Keratinocyte (primary cell): Measurements from ENCODE around the gene ACOXL. TPM values are rescaled to one million over a fixed set of nuclear protein-coding genes. Genes with fewer than 3 reads are reported as not detected.

ENCODE experiments used
- DNase-seq: peaks from one replicate; pipeline ENCODE4 v3.0.0-alpha.2; 2011; ENCODE audit warnings: low read depth, missing footprints, low spot score
- FAIRE-seq: peaks from 2 replicates; lab custom pipeline; 2011; peaks lifted over from hg19 to GRCh38; lab: Jason Lieb, UNC
- H2AFZ ChIP-seq: 2 replicates; pipeline ENCODE4 v1.6.0; 2012; ENCODE audit warnings: low read length, control low read depth, inconsistent platforms; ENCODE audit not compliant: control insufficient read depth
- H3K27ac ChIP-seq: 2 replicates; pipeline ENCODE4 v1.5.1; 2011; ENCODE audit warnings: low read length; ENCODE audit not compliant: control insufficient read depth, insufficient read depth
- H3K27me3 ChIP-seq: 3 replicates; pipeline ENCODE4 v1.6.0; 2011; ENCODE audit warnings: low read length; ENCODE audit not compliant: control insufficient read depth, insufficient read depth; ENCODE audit errors: extremely low read depth
- H3K36me3 ChIP-seq, 2 experiments: 2 replicates in 1 of 2; 3 replicates in 1 of 2; pipeline ENCODE4 v1.5.1; 2011; ENCODE audit warnings: low read length in 2 of 2, mild to moderate bottlenecking in 1 of 2; ENCODE audit not compliant: control insufficient read depth in 2 of 2, insufficient read depth in 2 of 2; ENCODE audit errors: extremely low read depth in 1 of 2
- H3K4me1 ChIP-seq: 3 replicates; pipeline ENCODE4 v1.5.1; 2011; ENCODE audit warnings: low read length; ENCODE audit not compliant: control insufficient read depth, insufficient read depth; ENCODE audit errors: extremely low read depth
- H3K4me2 ChIP-seq: 3 replicates; pipeline ENCODE4 v1.6.0; 2011; ENCODE audit warnings: low read depth, low read length; ENCODE audit not compliant: control insufficient read depth, insufficient read depth; ENCODE audit errors: extremely low read depth
- H3K4me3 ChIP-seq, 3 experiments: fragments of 200-600 bp in 1 of 3; sonication (generic) in 1 of 3; 2 replicates in 2 of 3; 3 replicates in 1 of 3; pipeline ENCODE4 v1.5.1; 2011 to 2016; ENCODE audit warnings: low read length in 3 of 3, mild to moderate bottlenecking in 3 of 3, control low read depth in 2 of 3, inconsistent platforms in 1 of 3, low read depth in 1 of 3, mixed read lengths in 1 of 3, mixed run types in 1 of 3, moderate library complexity in 1 of 3; ENCODE audit not compliant: control insufficient read depth in 2 of 3, insufficient read depth in 2 of 3; ENCODE audit errors: extremely low read depth in 1 of 3
- H3K79me2 ChIP-seq: 2 replicates; pipeline ENCODE4 v1.6.0; 2012; ENCODE audit warnings: low read length; ENCODE audit not compliant: control insufficient read depth, insufficient read depth
- H3K9ac ChIP-seq: 3 replicates; pipeline ENCODE4 v1.6.0; 2011; ENCODE audit warnings: low read length; ENCODE audit not compliant: control insufficient read depth, insufficient read depth; ENCODE audit errors: extremely low read depth
- H3K9me1 ChIP-seq: 3 replicates; pipeline ENCODE4 v1.6.0; 2011; ENCODE audit warnings: low read length; ENCODE audit not compliant: control insufficient read depth, insufficient read depth; ENCODE audit errors: extremely low read depth
- H3K9me3 ChIP-seq: 2 replicates; pipeline ENCODE4 v1.5.1; 2012; ENCODE audit warnings: low read depth, low read length; ENCODE audit not compliant: control insufficient read depth
- H4K20me1 ChIP-seq: 3 replicates; pipeline ENCODE4 v1.6.0; 2011; ENCODE audit warnings: low read length; ENCODE audit not compliant: control insufficient read depth, insufficient read depth; ENCODE audit errors: extremely low read depth
- CTCF ChIP-seq, 3 experiments: IDR thresholded peaks in 1 of 3; conservative IDR thresholded peaks in 1 of 3; optimal IDR thresholded peaks in 1 of 3; 2 replicates in 2 of 3; 3 replicates in 1 of 3; pipeline versions ENCODE3 to v1.5.1; 2011; ENCODE audit warnings: low read length in 3 of 3, mild to moderate bottlenecking in 3 of 3, moderate library complexity in 2 of 3, control low read depth in 1 of 3, inconsistent platforms in 1 of 3; ENCODE audit not compliant: insufficient read depth in 2 of 3; ENCODE audit errors: extremely low read depth in 1 of 3
- EZH2 ChIP-seq: IDR thresholded peaks from one replicate; pipeline ENCODE4 v1.6.1; 2012; ENCODE audit warnings: inconsistent platforms, mild to moderate bottlenecking, low read length, moderate library complexity
- dilution Hi-C: fragments of 300-500 bp; cut with MboI; formaldehyde crosslinking; loops from one replicate; pipeline ENCODE4 v1.7.0; 2020; ENCODE audit warnings: low sequenced_read_pairs; ENCODE audit not compliant: extremely low pct_ligation_motif_present
- polyA plus RNA-seq, 5 experiments: library from polyadenylated mRNA; depleted of rRNA in 3 of 5; stranded (reverse) in 3 of 5; stranded (forward) in 1 of 5; unstranded in 1 of 5; fragments of >200 nt; gene quantifications; 1 replicate in 1 of 5; 2 replicates in 3 of 5; 3 replicates in 1 of 5; pipeline versions ENCODE4 v1.2.1 to v1.2.3, GENCODE V29; 2011 to 2012; ENCODE audit warnings: missing spikeins in 2 of 5, low read depth in 1 of 5, low replicate concordance in 1 of 5

Gene ACOXL
- polyA plus RNA-seq, 1 donor (not counting 4 experiments of a cell fraction or from before 2014, with no cell fraction given), result 0.04 TPM

GRCh38 chr2:111159641-111160040 is 427.3 kb downstream of the ACOXL start:
- DNase-seq, result no peak

GRCh38 chr2:111160758-111161157 is 428.4 kb downstream of the ACOXL start:
- H3K36me3 ChIP-seq, result peaks cover 0 to 7% of the 10 kb centered on the region in 2 experiments
- DNase-seq, result no peak
- no peak for TF ChIP-seq EZH2
- TF ChIP-seq CTCF (optimal IDR thresholded peaks at IDR 0.05 in 1 of 3, IDR thresholded peaks at IDR 0.05 in 1 of 3, conservative IDR thresholded peaks at IDR 0.05 in 1 of 3; ENCODE audit: extremely low read depth in 1 of 3, insufficient read depth in 2 of 3, low read length in 3 of 3), result no peak
- H3K4me2 ChIP-seq, result no peak overlapping the region
- no peak overlapping the region for H3K4me3 ChIP-seq
- H3K9ac ChIP-seq, result no peak overlapping the region
- peaks cover 1% of the 10 kb centered on the region for H3K79me2 ChIP-seq
- peaks cover 2% of the 10 kb centered on the region for H3K9me1 ChIP-seq
- H3K27ac ChIP-seq, result no peak overlapping the region
- dilution Hi-C loops, result no loop called here
- peak; percentile 62 for FAIRE-seq
- H3K4me1 ChIP-seq, result peaks cover 16% of the 10 kb centered on the region
- no peak overlapping the region for H2AFZ ChIP-seq
- no peaks in the 10 kb centered on the region for H3K27me3 ChIP-seq
- H3K9me3 ChIP-seq, result no peaks in the 10 kb centered on the region
- H4K20me1 ChIP-seq, result no peaks in the 10 kb centered on the region

More at GRCh38 chr2:111159641-111160040, 427.3 kb downstream of the ACOXL start:
- FAIRE-seq, result no peak
- no peaks in the 10 kb centered on the region for H3K27me3 ChIP-seq
- dilution Hi-C loops, result no loop called here
- H3K4me2 ChIP-seq, result no peak overlapping the region
- peaks cover 25% of the 10 kb centered on the region for H3K4me1 ChIP-seq
- H4K20me1 ChIP-seq, result no peaks in the 10 kb centered on the region
- H3K4me3 ChIP-seq, result no peak overlapping the region
- no peak overlapping the region for H3K27ac ChIP-seq
- H3K79me2 ChIP-seq, result peaks cover 1% of the 10 kb centered on the region
- H3K9me3 ChIP-seq, result no peaks in the 10 kb centered on the region
- TF ChIP-seq EZH2 (no peak), CTCF (optimal IDR thresholded peaks at IDR 0.05 in 1 of 3, IDR thresholded peaks at IDR 0.05 in 1 of 3, conservative IDR thresholded peaks at IDR 0.05 in 1 of 3; ENCODE audit: extremely low read depth in 1 of 3, insufficient read depth in 2 of 3, low read length in 3 of 3) (no peak)
- peaks cover 2% of the 10 kb centered on the region for H3K9me1 ChIP-seq
- H3K9ac ChIP-seq, result no peak overlapping the region
- no peak overlapping the region for H2AFZ ChIP-seq
- H3K36me3 ChIP-seq, result peaks cover 0 to 7% of the 10 kb centered on the region in 2 experiments
